Measurements from ENCODE around the gene DCDC1.
"Not testable (repeated sequence)": the region's sequence is repeated elsewhere in the genome, so short reads cannot be mapped to it uniquely, and the experiment has no call there.

The DCDC1 gene

GRCh38 chr11:31327417-31327816 is 42.1 kb downstream of the DCDC1 start:
- in situ Hi-C loops (cut with MboI; ENCODE audit: low sequenced_read_pairs) = no loop called here

GRCh38 chr11:31326470-31327148 is 42.9 kb downstream of the DCDC1 start:
- in situ Hi-C loops (cut with MboI; ENCODE audit: low sequenced_read_pairs) = no loop called here

DNA sequence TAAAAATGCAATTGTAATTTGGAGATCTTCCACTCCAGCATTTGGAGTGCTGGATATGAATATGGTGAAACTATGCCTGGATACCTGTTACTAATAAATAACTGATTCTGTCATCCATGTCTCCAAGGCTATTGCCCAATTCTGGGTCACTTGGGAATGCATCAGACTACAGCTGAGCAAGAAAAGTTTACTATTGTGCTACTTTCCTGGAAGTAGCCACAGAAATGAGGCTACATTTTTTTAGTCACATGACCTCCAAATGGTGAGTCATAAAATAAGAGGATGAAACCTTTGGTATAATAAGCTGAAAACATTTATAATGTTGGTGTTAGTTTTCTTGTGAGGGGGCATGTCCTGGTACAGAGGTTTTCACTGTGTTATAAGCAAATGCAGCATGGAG is 44.4 kb downstream of the DCDC1 start:
- in situ Hi-C loops (cut with MboI; ENCODE audit: low sequenced_read_pairs) = no loop called here

GRCh38 chr11:31323145-31323544 is 46.4 kb downstream of the DCDC1 start:
- in situ Hi-C loops (cut with MboI; ENCODE audit: low sequenced_read_pairs) = no loop called here

- in situ Hi-C loops (cut with MboI; ENCODE audit: low sequenced_read_pairs) = not testable (repeated sequence)
Measured at GRCh38 chr11:31321494-31321893, 48.0 kb downstream of the DCDC1 start.

DNA sequence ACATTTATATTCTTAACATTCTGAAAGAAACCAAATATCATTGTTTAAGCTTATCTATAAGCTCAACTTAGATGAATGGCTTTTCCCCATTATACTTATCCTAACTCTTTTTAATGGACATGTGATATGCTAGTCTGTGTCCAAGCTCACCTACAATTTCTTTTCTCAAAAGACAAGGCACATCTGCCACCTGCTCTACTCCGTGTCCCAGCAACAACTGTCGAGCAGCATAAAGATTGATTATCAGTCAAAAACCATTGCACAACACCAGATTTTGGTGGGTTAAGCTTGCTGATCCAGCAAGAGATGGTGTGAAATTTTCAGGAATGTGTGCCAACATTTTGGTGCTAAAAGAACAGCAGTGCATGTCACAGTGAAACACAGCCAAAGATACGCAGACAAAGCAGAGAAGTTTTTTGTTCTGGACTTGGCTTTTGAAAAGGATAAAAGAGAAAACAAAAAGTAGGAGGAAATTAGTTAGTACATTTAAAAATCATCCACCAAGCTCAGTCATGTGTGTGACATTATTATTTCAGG is 65.8 kb downstream of the DCDC1 start:
- in situ Hi-C loops (cut with MboI; ENCODE audit: low sequenced_read_pairs) = no loop called here

- in situ Hi-C loops (cut with MboI; ENCODE audit: low sequenced_read_pairs) = no loop called here
Measured at GRCh38 chr11:31301549-31302510, 67.7 kb downstream of the DCDC1 start.

- in situ Hi-C loops (cut with MboI; ENCODE audit: low sequenced_read_pairs) = no loop called here
Measured at GRCh38 chr11:31295308-31295707, 74.2 kb downstream of the DCDC1 start.

DNA sequence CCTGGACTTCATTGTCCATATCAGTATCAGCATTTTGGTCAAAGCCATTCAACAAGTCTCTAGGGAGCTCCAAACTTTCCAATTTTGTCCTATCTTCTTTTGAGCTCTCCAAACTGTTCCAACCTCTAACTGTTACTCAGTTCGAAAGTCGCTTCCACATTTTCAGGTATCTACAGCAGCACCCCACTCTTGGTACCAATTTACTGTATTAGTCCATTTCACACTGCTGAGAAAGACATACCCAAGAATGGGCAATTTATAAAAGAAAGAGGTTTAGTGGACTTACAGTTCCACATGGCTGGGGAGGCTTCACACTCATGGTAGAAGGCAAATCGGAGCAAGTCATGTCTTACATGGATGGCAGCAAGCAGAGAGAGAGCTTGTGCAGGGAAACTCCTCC is 96.0 kb downstream of the DCDC1 start:
- in situ Hi-C loops (cut with MboI; ENCODE audit: low sequenced_read_pairs) = not testable (repeated sequence)

- in situ Hi-C loops (cut with MboI; ENCODE audit: low sequenced_read_pairs) = no loop called here
Measured at GRCh38 chr11:31267720-31268119, 101.8 kb downstream of the DCDC1 start.

DNA sequence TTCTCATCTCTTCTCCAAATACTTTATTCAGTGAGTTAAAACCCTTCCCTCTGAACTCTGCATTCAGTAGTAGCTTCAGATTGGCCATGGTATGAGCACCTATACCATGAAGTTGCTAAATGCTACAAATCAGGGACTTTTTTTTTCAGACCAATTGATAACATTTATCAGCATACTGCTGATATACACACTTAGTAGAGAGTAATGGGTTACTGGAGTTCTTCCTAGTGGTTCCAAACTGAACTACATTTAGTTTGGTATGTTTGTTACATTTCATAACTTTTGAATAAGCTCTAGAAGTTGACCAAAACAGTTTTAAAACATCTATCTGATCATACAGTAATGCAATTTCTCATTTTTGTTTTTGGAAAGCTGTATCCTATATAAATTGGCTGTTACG is 104.7 kb downstream of the DCDC1 start:
- in situ Hi-C loops (cut with MboI; ENCODE audit: low sequenced_read_pairs) = no loop called here

DNA sequence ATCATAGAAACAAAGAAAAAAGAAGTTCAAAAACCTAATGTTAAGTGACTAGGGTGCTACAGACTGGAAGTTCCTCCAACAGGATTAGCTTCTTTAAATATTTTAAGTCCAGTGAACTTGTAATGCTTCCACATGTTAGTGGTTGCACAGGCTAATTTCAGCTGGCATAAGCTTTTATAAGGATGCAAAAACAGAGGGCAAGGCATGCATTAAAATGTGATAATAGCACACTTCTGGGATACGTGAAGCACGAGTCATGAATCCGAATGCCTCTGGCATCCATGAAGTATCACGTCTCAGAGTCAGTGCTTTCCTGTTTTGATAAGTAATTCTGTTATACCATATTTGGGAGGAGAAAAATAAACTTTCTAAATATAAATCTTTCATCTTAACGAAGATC is 106.8 kb downstream of the DCDC1 start:
- in situ Hi-C loops (cut with MboI; ENCODE audit: low sequenced_read_pairs) = no loop called here

GRCh38 chr11:31259797-31260196 is 109.7 kb downstream of the DCDC1 start:
- in situ Hi-C loops (cut with MboI; ENCODE audit: low sequenced_read_pairs) = no loop called here

GRCh38 chr11:31254415-31254814 is 115.1 kb downstream of the DCDC1 start:
- in situ Hi-C loops (cut with MboI; ENCODE audit: low sequenced_read_pairs) = no loop called here

DNA sequence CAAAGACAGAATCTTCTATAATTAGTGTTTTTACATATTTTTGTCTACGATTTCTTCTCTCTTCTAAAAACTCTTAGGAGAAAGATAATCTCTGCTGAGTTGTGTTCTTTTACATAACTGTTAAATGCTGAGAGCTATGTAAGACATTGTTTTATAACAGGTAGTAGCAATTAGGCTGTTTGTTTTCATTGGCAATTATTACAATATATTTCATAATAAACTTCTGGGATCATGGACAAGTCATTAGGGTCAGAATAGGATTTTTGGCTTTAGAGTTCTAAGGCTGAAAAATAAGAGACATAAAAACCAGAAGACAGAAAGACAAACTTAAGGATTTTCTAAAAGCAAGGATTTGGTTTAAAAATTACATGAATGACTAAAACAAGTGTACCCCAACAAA is 120.8 kb downstream of the DCDC1 start:
- in situ Hi-C loops (cut with MboI; ENCODE audit: low sequenced_read_pairs) = no loop called here

- in situ Hi-C loops (cut with MboI; ENCODE audit: low sequenced_read_pairs) = no loop called here
Measured at GRCh38 chr11:31247321-31247720, 122.2 kb downstream of the DCDC1 start.

DNA sequence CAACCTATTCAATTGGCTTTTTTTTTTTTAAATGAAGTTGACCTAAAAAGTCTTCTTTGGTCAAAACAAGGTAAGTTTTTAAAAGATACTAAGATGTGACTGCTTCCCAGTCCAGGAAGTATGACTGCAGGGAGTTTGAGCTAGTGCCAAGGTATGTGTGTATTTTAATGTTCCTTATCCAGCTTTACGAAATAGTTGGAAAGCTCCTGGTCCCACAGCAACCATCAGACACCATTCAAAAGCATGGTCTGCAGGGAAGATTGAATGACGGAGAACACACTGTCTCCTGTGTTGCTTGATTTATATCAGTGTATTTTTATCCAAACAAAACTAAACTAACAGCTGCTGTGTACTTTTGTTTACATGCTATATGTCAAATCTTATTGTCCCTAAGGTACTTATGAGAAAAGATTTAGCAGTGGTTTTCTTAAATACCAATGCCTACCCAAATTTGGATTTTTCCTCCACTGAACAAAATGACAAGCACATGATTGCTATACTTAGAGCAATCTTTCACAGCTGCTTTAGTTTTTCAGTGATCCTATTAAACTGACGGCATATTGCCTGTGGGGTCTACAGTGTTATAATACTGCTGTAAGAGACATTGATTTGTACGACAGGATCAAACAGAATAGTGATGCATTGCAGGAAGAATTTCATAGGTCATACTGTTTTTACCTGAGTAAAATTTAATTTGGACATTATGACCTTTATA is 122.9 kb downstream of the DCDC1 start:
- in situ Hi-C loops (cut with MboI; ENCODE audit: low sequenced_read_pairs) = no loop called here

- in situ Hi-C loops (cut with MboI; ENCODE audit: low sequenced_read_pairs) = no loop called here
Measured at GRCh38 chr11:31243706-31244105, 125.8 kb downstream of the DCDC1 start.

GRCh38 chr11:31240340-31240904 is 129.1 kb downstream of the DCDC1 start:
- in situ Hi-C loops (cut with MboI; ENCODE audit: low sequenced_read_pairs) = no loop called here

DNA sequence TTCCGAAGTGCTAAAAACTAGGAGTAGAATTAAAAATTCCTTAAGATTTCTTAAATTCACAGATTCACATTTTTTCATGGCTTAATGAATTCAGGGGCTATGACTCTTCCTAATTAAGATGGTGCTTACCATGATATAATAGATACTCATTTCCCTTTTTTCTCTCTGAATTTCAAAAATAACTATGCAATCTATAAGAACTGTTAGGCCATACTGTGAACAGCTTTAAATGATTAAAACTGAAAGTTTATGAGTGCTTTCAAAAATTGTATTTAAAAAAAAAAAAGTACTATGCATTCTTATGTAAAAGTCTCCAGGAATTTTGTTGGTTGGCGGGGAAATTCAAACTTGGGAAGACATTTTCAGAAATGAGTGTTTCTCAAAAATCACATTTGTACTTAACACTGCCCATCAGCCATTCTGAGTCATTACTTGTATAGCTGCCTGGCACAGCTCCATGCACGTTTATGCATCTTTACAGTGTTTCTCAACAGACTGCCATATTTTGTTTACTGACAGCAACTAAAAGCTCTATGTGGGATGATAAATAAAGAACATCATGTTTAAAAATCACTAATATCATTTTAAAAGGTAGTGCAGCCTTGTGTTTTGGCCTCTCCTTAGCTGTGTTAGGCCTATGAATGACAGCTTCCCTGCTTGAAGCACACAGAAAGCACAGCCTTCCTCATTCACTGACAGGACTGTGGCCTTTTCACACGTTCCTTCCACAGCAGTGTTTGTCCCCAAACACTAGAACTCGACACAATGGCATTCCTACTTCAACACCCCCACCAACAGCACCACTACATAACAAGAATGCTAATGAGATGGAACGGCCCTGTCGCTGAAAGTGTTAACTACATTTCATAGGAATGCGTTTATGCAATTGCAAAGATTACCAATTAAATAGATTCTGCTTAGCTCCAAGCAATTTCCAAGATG is 131.4 kb downstream of the DCDC1 start:
- in situ Hi-C loops (cut with MboI; ENCODE audit: low sequenced_read_pairs) = no loop called here

All from hTERT RPE-1 (cell line).